ENCODE results near the gene PPP1R17. TPM values are rescaled to one million over a fixed set of nuclear protein-coding genes. Genes with fewer than 3 reads are reported as not detected.

The PPP1R17 gene
- not detected for total RNA-seq

- ATAC-seq: no peak
These were observed at the start of gene PPP1R17 for GRCh38 chr7:31687024-31687748. TSS of gene PPP1R17 (plus strand) at chr7:31687215. CDS start at chr7:31692442, 5,227 bp downstream.

- no peak for ATAC-seq
These were observed 46.6 kb upstream of the PPP1R17 start for GRCh38 chr7:31640381-31640780.

DNA sequence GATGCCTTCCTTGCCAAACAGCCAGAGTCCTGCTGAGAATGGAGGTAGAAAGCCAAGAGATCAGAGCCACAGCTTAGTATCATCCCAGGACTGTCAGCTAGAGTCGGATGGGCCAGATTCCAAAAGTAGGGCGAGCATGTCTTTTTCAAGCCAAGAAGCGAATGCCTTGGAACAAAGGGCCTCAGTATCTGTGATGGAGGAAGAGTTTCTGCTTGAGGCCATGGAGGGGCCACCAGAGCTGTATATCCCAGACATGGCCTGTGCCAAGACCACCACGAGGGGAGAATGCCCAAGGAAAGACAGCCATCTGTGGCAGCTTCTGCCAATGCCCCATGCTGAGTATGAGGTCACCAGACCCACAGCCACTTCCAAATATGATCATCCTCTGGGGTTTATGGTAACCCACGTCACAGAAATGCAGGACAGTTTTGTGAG, 44.3 kb upstream of the PPP1R17 start:
- ATAC-seq: no peak

DNA sequence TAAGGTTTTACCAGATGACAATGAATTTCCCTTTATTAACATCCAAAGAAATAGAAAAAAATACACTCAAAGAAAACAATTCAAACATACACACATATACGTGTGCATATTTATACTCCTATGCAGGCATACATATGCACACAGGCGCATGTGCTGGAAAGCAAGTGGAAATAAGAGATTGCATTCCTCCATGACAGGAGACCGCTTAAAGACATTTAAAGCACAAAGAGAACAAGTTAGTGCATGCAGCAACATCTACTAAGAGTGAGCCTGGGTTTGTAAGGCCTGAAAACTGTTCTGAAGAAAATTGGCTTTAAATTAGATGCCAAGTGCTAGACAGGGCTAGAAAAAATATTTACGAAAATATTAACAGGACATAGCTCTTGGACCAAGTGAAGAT, 40.1 kb upstream of the PPP1R17 start:
- no peak for ATAC-seq

DNA sequence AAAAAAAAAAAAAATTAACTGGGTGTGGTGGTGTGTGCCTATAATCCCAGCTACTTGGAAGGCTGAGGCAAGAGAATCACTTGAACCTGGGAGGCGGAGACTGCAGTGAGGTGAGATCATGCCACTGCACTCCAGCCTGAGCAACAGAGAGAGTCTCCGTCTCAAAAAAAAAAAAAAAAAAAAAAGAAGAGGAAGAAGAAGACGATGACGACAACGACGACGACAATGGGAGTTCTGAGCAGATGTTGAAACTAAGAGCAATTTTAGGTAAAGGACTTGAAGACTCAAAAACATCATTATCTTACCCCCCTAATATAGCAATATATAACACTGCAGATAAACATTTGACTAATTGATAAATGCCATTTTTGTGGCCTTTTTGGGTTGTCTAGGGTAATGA, 39.5 kb upstream of the PPP1R17 start:
- ATAC-seq: no peak

- no peak for ATAC-seq
These were observed 38.7 kb upstream of the PPP1R17 start for GRCh38 chr7:31648288-31648687.

DNA sequence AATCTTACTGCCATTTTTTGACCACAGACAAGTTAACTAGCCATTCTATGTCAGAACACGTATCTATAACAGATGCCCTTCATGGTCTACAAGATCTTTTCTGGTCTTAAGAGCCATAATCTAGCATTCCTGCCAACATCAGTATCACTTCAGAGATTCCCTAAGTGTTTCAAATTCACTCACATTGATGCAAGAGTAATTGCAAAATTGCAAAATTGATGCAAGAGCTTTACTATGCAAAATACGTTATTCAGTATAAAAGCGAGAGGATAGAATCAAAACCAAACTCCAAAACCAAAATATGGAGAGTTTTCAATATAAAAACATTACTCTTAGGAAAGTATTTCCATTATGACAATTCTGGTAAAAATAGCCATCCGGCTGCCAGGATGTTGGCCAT, 38.1 kb upstream of the PPP1R17 start:
- ATAC-seq: no peak

- no peak for ATAC-seq
These were observed 35.6 kb upstream of the PPP1R17 start for GRCh38 chr7:31651234-31652062.

GRCh38 chr7:31652063-31652326, 35.0 kb upstream of the PPP1R17 start:
- ATAC-seq: no peak

GRCh38 chr7:31663072-31663471, 23.9 kb upstream of the PPP1R17 start:
- no peak for ATAC-seq

DNA sequence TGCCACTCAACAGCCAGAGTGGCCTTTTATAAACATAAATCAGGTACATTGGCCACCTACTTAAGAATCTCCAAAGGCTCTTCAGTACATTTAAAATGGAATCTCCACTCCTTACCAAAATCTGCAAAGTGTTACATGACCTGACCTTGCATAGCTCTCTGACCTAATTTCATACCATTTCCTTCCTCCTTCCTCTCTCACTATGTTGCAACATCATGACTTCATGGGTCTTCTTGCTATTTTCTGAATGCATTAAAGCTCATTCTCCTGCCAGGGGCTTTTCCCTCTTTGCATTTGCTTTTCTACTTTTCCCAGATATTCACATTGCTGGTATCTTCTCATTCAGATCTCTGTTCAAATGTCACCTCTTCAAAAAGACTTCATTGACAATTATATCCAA, 22.1 kb upstream of the PPP1R17 start:
- ATAC-seq: no peak

GRCh38 chr7:31665546-31665945, 21.5 kb upstream of the PPP1R17 start:
- ATAC-seq: no peak

GRCh38 chr7:31669461-31669860, 17.6 kb upstream of the PPP1R17 start:
- no peak for ATAC-seq

DNA sequence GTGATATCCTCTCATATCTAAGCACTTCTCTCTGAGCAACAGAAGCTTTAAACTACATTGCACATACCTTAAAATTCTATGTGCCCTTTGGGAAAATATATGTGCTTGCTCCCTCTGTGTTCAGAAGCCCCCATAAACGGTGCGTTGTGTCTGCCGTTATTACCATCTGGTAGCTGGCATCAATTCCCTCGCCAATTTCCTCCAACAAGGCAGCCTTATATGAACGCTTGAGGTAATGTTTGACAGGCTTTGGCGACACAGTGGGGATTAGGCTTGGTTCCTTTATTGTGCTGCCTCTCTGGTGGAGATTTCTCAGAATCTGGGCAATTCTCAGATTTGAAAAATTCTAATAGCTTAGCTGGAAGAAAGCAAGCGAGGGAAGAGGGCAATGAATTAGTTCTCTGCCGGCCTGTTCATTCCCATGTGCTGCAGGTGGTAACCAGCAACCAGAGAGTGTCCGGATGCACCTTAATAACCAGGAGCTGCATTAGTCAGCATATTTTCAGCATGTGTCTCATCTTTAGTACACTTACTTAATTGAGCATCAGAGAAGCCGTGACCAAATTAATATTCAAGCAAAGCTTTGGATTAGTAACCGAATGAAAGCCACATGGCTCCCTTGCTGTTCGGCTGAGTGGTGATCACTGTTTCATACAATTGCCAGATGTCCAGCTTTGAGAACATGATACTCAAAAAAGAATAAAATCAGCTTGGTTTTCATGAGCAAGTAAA, 7.3 kb upstream of the PPP1R17 start:
- ATAC-seq: no peak

GRCh38 chr7:31683445-31684225, 3.4 kb upstream of the PPP1R17 start:
- ATAC-seq: no peak

DNA sequence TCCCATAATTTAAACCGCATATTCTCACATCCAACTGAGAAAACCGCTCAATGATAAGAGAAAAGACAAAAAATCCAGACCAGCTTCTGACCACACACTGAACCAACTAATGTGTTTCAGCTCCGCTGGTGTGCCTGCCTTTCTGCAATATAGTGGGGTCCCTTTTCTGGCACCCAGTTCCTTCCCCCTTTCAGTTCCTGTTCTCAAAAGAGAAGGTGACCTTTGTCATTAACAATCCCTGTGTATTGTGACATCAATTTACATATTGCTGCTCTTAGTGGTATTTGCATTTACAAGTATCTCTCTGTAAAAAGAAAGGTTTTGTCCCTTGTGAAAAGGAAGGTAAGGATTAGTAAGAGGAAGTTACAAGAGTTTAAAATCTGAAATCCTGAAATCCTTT, 1.4 kb downstream of the PPP1R17 start:
- no peak for ATAC-seq

DNA sequence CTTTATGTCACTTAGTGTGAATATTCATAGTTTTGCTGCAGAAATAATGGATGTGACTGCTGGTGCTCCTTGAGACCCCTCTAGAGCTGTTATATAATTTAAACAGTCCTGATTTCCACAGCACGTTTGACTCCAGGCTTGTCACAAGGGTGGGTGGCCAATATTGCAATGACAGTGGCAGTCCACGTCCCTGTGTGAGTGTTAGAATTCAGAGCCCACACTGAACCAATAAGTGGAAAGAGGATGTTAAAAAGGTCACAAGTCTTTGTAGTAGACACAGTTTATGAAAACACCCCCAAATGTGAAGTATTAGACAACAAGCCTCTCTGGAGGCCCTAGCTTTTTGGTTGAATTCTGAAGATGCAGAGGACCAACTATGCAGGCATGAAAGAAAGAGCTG, 2.0 kb downstream of the PPP1R17 start:
- ATAC-seq: no peak

DNA sequence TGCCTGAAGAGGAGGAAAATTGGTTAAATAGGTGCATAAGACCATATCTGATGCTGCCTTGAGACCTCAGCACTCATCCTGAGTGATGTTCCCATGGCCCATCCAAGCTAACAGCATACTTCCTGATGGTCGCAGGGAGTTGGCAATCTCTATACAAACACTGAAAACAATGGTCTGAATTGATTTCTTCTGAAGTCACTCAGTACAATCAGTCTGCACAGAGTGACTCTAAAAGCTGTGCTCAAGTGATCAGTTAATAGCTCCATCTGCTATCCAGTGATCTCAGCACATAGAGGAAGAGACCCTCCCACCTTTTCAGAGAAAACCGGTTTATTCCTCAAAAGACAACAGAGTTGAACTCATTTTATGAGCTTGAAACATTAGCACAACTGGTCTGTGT, 3.9 kb downstream of the PPP1R17 start:
- no peak for ATAC-seq

DNA sequence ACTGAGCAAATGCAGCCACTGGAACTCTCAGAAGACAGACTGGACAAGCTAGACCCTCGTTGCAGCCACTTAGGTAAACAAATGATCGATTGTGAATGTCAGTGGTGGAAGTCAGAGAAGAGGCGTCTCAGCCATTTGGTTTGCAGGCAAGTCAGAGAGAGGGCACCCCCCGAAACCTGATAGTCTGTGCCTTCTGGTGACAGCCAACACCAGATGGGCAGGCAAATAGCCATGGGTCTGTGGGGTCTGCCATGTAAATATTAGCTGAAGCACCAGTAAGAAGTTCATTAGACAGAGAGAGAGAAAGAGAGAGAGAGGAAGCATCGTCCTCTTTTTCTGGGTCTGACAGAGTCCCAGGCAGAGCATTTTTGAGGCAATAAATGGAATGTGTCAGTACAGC, 5.4 kb downstream of the PPP1R17 start:
- no peak for ATAC-seq

DNA sequence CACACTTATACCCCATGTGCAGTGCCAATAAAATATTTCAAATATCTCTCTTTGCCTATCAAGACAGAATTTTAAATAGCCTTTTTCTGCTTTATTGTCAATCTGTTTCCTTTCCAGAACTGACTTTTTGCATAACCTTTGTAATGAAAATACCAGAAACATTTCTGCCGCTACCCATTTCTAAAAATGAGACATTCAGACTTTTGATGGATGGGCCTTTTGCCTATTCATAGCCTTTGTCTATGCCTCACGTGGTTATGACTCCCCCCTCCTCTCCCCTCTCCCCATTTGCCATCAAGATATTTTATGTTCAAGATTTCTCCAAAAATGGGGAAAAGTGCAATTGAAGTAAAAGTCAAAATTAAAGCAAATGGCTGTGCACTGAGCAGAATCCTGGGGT, 5.9 kb downstream of the PPP1R17 start:
- ATAC-seq: no peak

DNA sequence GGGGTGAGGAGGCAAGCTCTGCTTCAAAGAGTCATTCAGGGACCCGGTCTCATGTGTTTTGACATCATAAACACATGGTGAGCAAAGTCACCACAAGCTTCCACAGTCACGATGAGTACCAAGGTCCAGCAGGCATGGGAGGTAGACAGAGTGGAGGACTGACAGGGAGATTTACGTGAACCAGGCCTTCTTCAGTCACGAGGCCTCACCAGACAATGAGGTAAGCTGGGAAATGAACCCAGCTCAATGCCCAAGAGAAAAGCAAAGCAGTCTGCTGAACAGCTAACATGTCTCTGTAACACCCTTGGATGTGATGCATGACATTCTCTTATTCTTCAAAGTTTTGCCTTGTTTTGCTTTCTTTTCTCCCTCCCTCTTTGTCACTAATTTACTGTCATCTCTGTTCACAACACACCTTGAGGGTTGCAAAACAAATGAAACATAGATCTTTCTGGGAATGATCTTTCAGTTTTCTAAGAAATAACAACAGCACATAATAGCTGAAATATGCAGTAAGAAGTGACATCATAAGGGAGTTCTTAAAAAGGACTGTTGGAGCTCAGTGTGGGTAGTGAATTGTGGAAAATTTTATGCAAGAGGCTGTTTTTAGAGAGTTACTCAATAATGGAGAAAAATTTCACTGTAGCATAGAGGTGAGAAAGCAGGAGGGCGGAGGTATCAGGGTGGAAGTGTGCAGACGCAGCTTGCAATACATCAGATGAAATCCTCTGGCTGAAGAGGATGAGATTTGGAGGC, 9.0 kb downstream of the PPP1R17 start:
- ATAC-seq: no peak

DNA sequence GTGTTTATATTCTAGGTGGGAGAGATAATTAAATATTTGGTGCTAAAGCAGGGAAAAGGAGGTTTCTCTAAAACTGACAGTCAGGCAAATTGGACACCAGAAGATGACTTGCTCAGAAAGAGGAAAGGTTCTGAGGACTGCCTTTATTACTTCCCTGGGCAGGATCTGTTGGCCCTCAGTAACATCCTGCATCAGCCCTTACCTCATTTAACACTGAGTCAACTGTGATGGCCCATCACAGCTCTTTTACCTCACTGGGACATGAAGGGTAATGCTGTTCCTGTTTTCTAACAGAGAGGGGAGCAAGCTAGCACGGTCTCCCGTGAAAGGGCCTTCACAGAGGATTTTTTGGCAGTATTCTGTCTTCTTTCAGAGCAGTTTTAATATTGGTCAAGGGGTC, 12.0 kb downstream of the PPP1R17 start:
- ATAC-seq: no peak
